GM12873 (cell line): ENCODE results near the gene LACTB.

Source experiments
- CTCF ChIP-seq: IDR thresholded peaks from 2 replicates; pipeline ENCODE4 v1.5.1; 2012; ENCODE audit warnings: low read depth, mild to moderate bottlenecking, moderate library complexity, low read length, control low read depth; ENCODE audit not compliant: insufficient read depth; ENCODE audit errors: missing control alignments

Gene LACTB

DNA sequence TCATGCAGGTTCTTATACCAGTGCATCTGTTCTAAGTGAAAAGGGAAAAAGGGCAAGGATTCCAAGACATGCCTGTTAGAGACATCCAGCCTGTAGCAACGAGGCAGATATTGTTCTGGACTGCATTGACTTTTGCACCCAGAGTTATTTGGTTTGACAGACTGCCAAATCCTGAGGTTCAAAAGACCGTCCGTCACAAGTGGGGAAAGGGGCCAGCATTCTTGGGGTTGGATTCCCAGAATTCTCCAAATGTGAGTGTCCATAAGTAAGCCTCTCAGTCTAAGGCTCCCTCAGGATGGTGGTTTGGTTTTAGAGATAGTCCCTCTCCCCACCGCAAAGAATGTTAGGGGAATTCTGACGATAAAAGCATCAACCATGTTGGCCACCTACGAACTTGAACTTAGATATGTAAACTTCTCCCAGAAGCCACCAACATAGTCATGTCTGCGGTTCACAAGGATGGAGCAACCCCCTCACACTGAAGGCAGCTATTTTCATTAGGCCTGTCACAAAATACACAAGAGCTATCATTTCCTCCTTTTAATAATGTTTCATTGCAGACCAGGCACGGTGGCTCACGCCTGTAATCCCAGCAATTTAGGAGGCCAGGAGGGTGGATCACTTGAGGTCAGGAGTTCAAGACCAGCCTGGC lies 13.6 kb upstream of the LACTB start:
- TF ChIP-seq CTCF = no peak

DNA sequence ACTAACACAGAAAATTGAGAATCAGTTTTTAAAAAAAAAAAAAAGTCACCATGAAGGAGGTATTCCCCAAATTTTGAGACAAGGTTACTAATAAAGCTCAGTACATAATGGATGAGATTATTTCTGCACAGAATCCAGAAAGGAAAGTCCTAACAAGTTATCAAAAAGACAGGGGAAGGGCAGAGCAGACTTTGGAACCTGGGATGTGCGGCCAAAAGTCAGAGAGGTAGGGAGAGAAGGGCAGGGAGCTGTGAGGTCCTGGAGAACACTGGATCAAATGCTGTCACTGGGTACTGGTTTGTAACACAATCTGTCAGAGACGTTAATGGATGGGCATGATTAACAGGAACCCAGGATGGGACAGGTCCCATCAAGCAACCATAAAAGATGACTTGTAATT lies 12.2 kb upstream of the LACTB start:
- TF ChIP-seq CTCF = no peak

DNA sequence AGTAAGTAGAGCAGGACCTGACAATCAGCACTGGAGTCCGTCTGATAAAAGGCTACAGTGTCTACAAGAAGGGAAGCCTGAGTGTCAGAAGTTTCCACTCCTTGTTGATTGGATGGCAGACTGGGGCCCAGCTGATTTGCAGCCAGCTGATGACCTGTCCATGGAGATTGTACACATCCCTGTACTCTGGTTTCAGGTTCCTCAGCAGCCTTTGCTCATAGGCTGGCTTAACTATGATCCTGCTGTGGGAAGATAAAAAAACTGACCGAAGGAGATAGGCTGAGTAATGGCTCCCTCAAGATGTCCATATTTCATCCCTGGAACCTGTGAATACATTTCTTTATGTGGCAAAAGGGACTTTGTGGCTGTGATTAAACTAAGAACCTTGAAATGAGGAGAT lies 11.7 kb upstream of the LACTB start:
- no peak for TF ChIP-seq CTCF

- TF ChIP-seq CTCF = no peak
Measured at GRCh38 chr15:63110428-63111026, 11.1 kb upstream of the LACTB start.

DNA sequence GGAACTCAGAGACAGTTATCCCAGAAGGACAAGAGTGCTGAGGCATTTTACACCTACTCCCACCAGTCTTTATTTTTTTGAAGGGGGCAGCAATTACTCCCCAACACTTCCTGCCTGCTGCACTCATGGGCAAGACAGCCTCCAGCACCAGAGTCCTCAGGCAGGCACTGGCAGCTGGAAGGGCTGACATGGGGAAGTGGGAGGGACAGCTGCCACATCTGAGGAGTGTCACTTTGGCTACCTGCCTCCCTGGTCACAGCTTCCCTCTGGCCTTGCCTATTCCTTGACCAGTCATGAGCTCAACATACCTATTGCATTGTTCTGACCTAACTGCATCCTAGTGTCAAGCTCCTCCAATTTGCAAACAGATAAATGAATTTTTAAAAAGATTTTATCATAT lies 10.2 kb upstream of the LACTB start:
- TF ChIP-seq CTCF = no peak

GRCh38 chr15:63112871-63113270 lies 8.8 kb upstream of the LACTB start:
- no peak for TF ChIP-seq CTCF

GRCh38 chr15:63114465-63114864 lies 7.2 kb upstream of the LACTB start:
- no peak for TF ChIP-seq CTCF
